ENCODE data around the gene STMN3. TPM values are rescaled to one million over a fixed set of nuclear protein-coding genes. Genes with fewer than 3 reads are reported as not detected.

The STMN3 gene
- total and polyA plus RNA-seq, 2 of the 8 experiments (the other 6 are each of a cell fraction or from before 2014, with no cell fraction given) = 51.5 to 63.1 TPM

DNA sequence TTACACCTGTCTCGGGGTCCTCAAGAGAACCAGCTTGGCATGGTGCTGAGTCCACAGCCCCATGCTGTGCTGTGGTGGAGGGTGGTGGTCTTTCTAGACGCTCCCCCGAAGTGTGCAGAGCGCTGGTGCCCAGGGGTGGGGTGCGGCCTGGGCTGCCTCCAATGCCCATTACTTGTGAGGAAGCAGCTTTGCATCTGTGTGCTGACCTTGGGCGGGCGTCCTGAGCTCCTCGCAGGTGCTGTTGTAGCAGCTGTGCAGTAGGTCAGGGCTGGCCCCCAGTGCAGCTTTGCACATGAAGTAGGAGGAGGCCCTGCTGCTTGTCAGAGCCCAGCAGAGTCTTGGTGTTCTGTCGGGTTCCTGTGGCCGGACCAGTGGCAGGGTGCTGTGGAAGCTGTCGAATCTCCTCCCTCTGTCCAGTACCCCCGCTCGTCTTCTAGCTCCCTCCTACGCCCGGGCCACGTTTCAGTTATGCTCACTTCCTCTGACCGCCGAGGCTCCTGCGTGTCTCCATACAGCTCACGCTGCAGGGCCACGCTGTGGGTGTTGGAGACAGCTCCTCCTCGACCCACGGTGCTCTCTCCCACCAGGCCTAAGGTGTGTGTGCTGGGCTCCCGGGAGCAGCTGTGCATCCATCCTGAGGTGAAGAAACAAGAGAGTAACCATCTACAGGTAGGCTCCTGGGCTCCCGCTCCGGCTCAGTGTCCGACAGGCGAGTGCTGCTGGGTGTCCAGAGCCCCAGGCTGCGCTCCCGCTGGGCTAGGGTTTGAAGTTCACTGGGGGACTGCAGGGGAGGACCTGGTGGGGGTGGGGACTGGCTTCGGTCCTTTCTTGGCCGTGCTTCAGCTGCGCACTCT, 9.0 kb upstream of the STMN3 start (continued):
- TF ChIP-seq CHD7 (IDR thresholded peaks at IDR 0.05; ENCODE audit: insufficient replicate concordance, low read length) (no peak), KDM4A (IDR thresholded peaks at IDR 0.05; ENCODE audit: low read depth, low read length, severe bottlenecking) (no peak), EP300 (IDR thresholded peaks at IDR 0.05; ENCODE audit: borderline replicate concordance in 1 of 2, low read depth in 2 of 2, low read length in 2 of 2) (no peak), SP4 (IDR thresholded peaks at IDR 0.05; ENCODE audit: low read length) (no peak), CHD2 (IDR thresholded peaks at IDR 0.05; ENCODE audit: low read length) (no peak), POLR2A (IDR thresholded peaks at IDR 0.05; ENCODE audit: control extremely low read depth in 1 of 2, low read depth in 2 of 2, low read length in 2 of 2) (no peak), KDM1A (IDR thresholded peaks at IDR 0.05; ENCODE audit: borderline replicate concordance, low read length) (no peak), SP1 (IDR thresholded peaks at IDR 0.05; ENCODE audit: low read depth, low read length) (no peak), SRF (IDR thresholded peaks at IDR 0.05; ENCODE audit: low read depth, low read length) (no peak), GTF2F1 (IDR thresholded peaks at IDR 0.05; ENCODE audit: borderline replicate concordance, low read depth, low read length) (no peak), KDM5A (IDR thresholded peaks at IDR 0.05; ENCODE audit: low read length) (no peak)

Data from H1 (cell line).